Stimulated activated CD4-positive, alpha-beta T cell treated with anti-CD3 and anti-CD28 coated beads, Interleukin-12 subunit alpha, Interleukin-12 subunit beta, amount 100 ng/mL, for 24 hours (primary cell): ENCODE results near the gene ALKBH8.
"Not testable (repeated sequence)": the region's sequence is repeated elsewhere in the genome, so short reads cannot be mapped to it uniquely, and the experiment has no call there.

Experiments
- DNase-seq, 2 experiments: peaks; one replicate each; pipeline ENCODE4 v3.0.0-alpha.2; 2020; ENCODE audit warnings: low read depth in 2 of 2

The ALKBH8 gene

GRCh38 chr11:107508201-107508857, 57.2 kb downstream of the ALKBH8 start:
- DNase-seq, result no peak

GRCh38 chr11:107505647-107506225, 59.8 kb downstream of the ALKBH8 start:
- no peak for DNase-seq

GRCh38 chr11:107504981-107505380, 60.6 kb downstream of the ALKBH8 start:
- no peak for DNase-seq

- DNase-seq, result no peak
These were observed 63.8 kb downstream of the ALKBH8 start for GRCh38 chr11:107501713-107502112.

GRCh38 chr11:107497371-107497770, 68.2 kb downstream of the ALKBH8 start:
- not testable (repeated sequence) for DNase-seq

- no peak for DNase-seq
These were observed 69.5 kb downstream of the ALKBH8 start for GRCh38 chr11:107496011-107496410.

GRCh38 chr11:107494055-107494454, 71.5 kb downstream of the ALKBH8 start:
- no peak for DNase-seq

- DNase-seq, result no peak
These were observed 72.4 kb downstream of the ALKBH8 start for GRCh38 chr11:107493117-107493516.

GRCh38 chr11:107490836-107491235, 74.7 kb downstream of the ALKBH8 start:
- DNase-seq, result no peak

- no peak for DNase-seq
These were observed 83.3 kb downstream of the ALKBH8 start for GRCh38 chr11:107482234-107482633.

GRCh38 chr11:107478922-107479321, 86.6 kb downstream of the ALKBH8 start:
- DNase-seq, result no peak

GRCh38 chr11:107477820-107478219, 87.7 kb downstream of the ALKBH8 start:
- no peak for DNase-seq

- DNase-seq, result no peak
These were observed 91.7 kb downstream of the ALKBH8 start for GRCh38 chr11:107473792-107474191.

- DNase-seq, result no peak
These were observed 92.6 kb downstream of the ALKBH8 start for GRCh38 chr11:107472966-107473365.

- DNase-seq, result no peak
These were observed 96.9 kb downstream of the ALKBH8 start for GRCh38 chr11:107468596-107468995.

- DNase-seq, result no peak
These were observed 97.8 kb downstream of the ALKBH8 start for GRCh38 chr11:107467696-107468095.

- not testable (repeated sequence) for DNase-seq
These were observed 99.2 kb downstream of the ALKBH8 start for GRCh38 chr11:107466275-107466866.

- peak; percentile 72 to 82 for DNase-seq
These were observed 107.8 kb downstream of the ALKBH8 start, which contains the start of gene CWF19L2 for GRCh38 chr11:107457558-107458271. CWF19L2 (minus strand) TSS chr11:107457825; CDS start chr11:107457816, 9 bp downstream.

GRCh38 chr11:107457205-107457557, 108.4 kb downstream of the ALKBH8 start:
- no peak for DNase-seq

- DNase-seq, result no peak
These were observed 111.8 kb downstream of the ALKBH8 start for GRCh38 chr11:107453594-107454286.
